ENCODE results near the gene ATCAY.

The ATCAY gene

DNA sequence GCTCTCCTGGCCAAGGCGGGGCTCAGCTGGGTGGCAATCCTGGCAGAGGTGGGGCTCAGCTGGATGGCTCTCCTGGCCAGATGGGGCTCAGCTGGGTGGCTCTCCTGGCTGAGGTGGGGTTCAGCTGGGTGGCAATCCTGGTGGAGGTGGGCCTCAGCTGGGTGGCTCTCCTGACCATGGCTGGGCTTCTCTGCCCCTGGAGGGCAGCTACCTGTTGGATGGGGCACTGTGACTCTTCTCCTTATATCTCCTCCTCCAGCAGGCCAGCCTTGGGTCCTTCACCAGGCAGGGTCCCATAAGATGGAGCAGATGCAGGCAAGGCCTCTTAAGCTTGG lies 28.3 kb upstream of the ATCAY start:
- Histone ChIP-seq H3K9ac (no peak overlapping the region), H3K36me3 (ENCODE audit: control insufficient read depth, insufficient read depth, low read length) (no peaks in the 10 kb centered on the region), H3K4me1 (no peaks in the 10 kb centered on the region), H3K4me3 (ENCODE audit: low read depth, low read length) (no peak overlapping the region), H3K9me3 (ENCODE audit: control insufficient read depth, low read length) (no peaks in the 10 kb centered on the region), H2AFZ (no peak overlapping the region), H3K79me2 (no peaks in the 10 kb centered on the region), H3K27ac (no peak overlapping the region), H3K27me3 (ENCODE audit: control insufficient read depth, insufficient read depth, low read length) (no peaks in the 10 kb centered on the region), H3K4me2 (ENCODE audit: low read length) (no peak overlapping the region)
- TF ChIP-seq, protein P1, sequence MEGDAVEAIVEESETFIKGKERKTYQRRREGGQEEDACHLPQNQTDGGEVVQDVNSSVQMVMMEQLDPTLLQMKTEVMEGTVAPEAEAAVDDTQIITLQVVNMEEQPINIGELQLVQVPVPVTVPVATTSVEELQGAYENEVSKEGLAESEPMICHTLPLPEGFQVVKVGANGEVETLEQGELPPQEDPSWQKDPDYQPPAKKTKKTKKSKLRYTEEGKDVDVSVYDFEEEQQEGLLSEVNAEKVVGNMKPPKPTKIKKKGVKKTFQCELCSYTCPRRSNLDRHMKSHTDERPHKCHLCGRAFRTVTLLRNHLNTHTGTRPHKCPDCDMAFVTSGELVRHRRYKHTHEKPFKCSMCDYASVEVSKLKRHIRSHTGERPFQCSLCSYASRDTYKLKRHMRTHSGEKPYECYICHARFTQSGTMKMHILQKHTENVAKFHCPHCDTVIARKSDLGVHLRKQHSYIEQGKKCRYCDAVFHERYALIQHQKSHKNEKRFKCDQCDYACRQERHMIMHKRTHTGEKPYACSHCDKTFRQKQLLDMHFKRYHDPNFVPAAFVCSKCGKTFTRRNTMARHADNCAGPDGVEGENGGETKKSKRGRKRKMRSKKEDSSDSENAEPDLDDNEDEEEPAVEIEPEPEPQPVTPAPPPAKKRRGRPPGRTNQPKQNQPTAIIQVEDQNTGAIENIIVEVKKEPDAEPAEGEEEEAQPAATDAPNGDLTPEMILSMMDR (IDR thresholded peaks at IDR 0.05) = no peak

DNA sequence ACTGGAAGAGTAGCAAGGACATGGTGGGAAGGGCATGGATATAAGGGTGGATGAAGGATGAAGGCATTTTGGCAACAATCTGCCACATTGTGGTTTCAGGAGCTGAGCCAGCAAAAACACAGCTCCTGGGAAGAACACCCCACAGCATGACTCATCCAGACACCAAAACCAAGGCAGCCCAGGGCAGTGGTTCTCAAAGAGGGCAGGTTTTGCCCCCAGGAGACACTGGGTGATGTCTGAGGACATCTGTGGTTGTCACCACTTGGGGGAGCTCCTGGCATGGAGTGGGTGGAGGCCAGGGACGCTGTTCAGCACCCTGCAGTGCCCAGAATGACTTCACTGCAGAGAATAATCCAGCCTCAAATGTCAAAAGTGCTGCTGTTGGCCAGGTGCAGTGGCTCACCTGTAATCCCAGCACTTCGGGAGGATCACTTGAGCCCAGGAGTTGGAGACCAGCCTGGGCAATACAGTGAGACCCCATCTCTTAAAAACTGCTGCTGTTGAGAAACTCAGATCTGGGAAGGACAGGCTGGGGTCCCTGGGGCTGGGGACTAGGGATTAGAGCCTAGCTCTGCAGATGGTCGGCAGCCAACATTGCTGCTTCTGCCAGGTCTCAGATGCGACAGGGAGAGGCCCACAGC lies 27.8 kb upstream of the ATCAY start:
- Histone ChIP-seq H2AFZ (no peak overlapping the region), H3K79me2 (no peaks in the 10 kb centered on the region), H3K9me3 (ENCODE audit: control insufficient read depth, low read length) (no peaks in the 10 kb centered on the region), H3K4me1 (no peaks in the 10 kb centered on the region), H3K36me3 (ENCODE audit: control insufficient read depth, insufficient read depth, low read length) (no peaks in the 10 kb centered on the region), H3K4me2 (ENCODE audit: low read length) (no peak overlapping the region), H3K27me3 (ENCODE audit: control insufficient read depth, insufficient read depth, low read length) (no peaks in the 10 kb centered on the region), H3K9ac (no peak overlapping the region), H3K27ac (no peak overlapping the region), H3K4me3 (ENCODE audit: low read depth, low read length) (no peak overlapping the region)
- TF ChIP-seq, protein P1 (IDR thresholded peaks at IDR 0.05) = no peak

DNA sequence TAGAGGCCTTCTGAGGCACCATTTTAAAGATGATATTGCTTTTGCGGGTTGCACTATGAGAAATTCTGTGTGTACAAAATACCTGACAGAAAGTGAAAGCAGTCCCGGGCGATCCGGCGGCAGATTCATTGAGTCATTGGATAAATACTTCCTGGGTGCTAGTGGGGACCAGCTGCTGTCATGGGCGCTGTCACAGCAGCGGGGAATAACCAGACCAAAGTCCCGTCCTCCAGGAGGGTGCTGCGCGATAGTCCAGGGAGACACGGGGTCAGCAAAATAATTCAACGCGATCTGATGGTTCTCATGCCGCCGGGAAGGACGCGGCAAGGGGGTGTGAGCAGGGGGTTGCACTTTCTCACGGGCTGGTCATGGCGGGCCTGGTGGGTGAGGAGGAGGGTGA lies 25.2 kb upstream of the ATCAY start:
- Histone ChIP-seq H2AFZ (no peak overlapping the region), H3K4me2 (ENCODE audit: low read length) (no peak overlapping the region), H3K27me3 (ENCODE audit: control insufficient read depth, insufficient read depth, low read length) (no peaks in the 10 kb centered on the region), H3K9me3 (ENCODE audit: control insufficient read depth, low read length) (no peaks in the 10 kb centered on the region), H3K79me2 (no peaks in the 10 kb centered on the region), H3K36me3 (ENCODE audit: control insufficient read depth, insufficient read depth, low read length) (no peaks in the 10 kb centered on the region), H3K9ac (no peak overlapping the region), H3K27ac (no peak overlapping the region), H3K4me1 (no peaks in the 10 kb centered on the region), H3K4me3 (ENCODE audit: low read depth, low read length) (no peak overlapping the region)
- TF ChIP-seq, protein P1 (IDR thresholded peaks at IDR 0.05) = no peak

DNA sequence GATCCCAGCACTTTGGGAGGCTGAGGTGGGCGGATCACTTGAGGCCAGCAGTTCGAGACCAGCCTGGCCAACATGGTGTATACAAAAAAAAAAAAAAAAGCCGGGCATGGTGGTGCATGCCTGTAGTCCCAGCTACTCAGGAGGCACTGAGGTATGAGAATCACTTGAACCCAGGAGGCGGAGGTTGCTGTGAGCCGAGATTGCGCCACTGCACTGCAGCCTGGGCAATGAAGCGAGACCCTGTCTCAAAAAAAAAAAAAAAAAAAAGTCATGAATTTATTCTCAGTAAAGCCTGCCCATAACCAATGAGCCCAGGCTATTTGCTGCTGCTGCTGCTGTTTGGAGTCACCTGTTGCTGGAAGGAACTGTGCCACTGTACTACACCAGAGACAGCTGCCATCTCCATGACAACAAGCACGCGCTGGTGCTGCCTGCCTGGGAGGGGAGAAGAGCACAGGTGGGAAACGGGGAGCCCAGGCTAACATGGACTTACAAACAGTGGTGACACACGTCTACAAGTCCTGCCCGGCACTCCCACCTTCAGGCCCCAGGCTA lies 23.0 kb upstream of the ATCAY start:
- Histone ChIP-seq H3K27me3 (ENCODE audit: control insufficient read depth, insufficient read depth, low read length) (no peaks in the 10 kb centered on the region), H3K9me3 (ENCODE audit: control insufficient read depth, low read length) (no peaks in the 10 kb centered on the region), H3K9ac (no peak overlapping the region), H3K36me3 (ENCODE audit: control insufficient read depth, insufficient read depth, low read length) (no peaks in the 10 kb centered on the region), H3K4me2 (ENCODE audit: low read length) (no peak overlapping the region), H2AFZ (no peak overlapping the region), H3K4me3 (ENCODE audit: low read depth, low read length) (no peak overlapping the region), H3K79me2 (no peaks in the 10 kb centered on the region), H3K4me1 (no peaks in the 10 kb centered on the region), H3K27ac (no peak overlapping the region)
- TF ChIP-seq, protein P1 (IDR thresholded peaks at IDR 0.05) = no peak

DNA sequence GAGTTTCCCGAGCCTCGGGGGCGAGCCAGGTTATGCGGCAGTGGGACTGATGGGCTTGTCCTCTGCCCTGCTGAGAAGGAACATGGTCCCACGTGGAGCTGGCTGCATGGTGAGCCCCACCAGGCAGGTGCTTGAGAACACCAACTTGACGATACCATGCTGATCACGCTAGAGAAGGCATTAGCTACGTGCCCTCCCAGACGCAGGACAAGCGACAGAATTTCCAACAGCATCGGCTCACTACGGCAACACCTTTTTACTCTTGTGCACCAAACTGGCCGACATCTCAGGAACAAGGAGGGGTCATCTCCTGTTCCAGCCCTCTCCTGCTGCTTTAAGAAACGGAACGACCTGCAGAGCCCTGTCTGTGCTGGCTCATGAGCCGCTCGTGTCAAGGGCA lies 20.0 kb upstream of the ATCAY start:
- no peaks in the 10 kb centered on the region for H3K79me2 ChIP-seq

More for the DNA sequence above, 20.0 kb upstream of the ATCAY start:
- H2AFZ ChIP-seq = no peak overlapping the region
- no peak overlapping the region for H3K9ac ChIP-seq
- no peaks in the 10 kb centered on the region for H3K4me1 ChIP-seq
- H3K27me3 ChIP-seq (ENCODE audit: control insufficient read depth, insufficient read depth, low read length) = no peaks in the 10 kb centered on the region
- TF ChIP-seq, protein P1 (IDR thresholded peaks at IDR 0.05) = no peak
- no peak overlapping the region for H3K27ac ChIP-seq
- H3K4me2 ChIP-seq (ENCODE audit: low read length) = no peak overlapping the region
- no peaks in the 10 kb centered on the region for H3K36me3 ChIP-seq (ENCODE audit: control insufficient read depth, insufficient read depth, low read length)
- H3K4me3 ChIP-seq (ENCODE audit: low read depth, low read length) = no peak overlapping the region
- no peaks in the 10 kb centered on the region for H3K9me3 ChIP-seq (ENCODE audit: control insufficient read depth, low read length)

Data from parathyroid adenoma (tissue), 2 donors.